Neural cell (in vitro differentiated cells): ENCODE data around the gene ZNF787. TPM values are rescaled to one million over a fixed set of nuclear protein-coding genes. Genes with fewer than 3 reads are reported as not detected.

Experiments used
- H2AFZ ChIP-seq: fragments of 200-600, 300-800 bp; sonication (generic), shearing (Covaris generic); 2 replicates; pipeline ENCODE4 v1.6.0; 2014; ENCODE audit warnings: low read depth, mild to moderate bottlenecking, antibody characterized with exemption, low read length, moderate library complexity
- H3F3A ChIP-seq: fragments of 200-600 bp; shearing (Covaris generic); 2 replicates; pipeline ENCODE4 v1.6.1; 2016; ENCODE audit warnings: mild to moderate bottlenecking, moderate library complexity, mixed read lengths, antibody characterized with exemption, low read length; ENCODE audit not compliant: insufficient read depth, poor library complexity, severe bottlenecking
- H3K27ac ChIP-seq: fragments of 200-600, 300-800 bp; sonication (generic), shearing (Covaris generic); 2 replicates; pipeline ENCODE4 v1.5.1; 2014; ENCODE audit warnings: mild to moderate bottlenecking, low read length, moderate library complexity
- H3K27me3 ChIP-seq: fragments of 300-800, 200-600 bp; sonication (generic), shearing (Covaris generic); 2 replicates; pipeline ENCODE4 v1.6.0; 2014; ENCODE audit warnings: mild to moderate bottlenecking, low read depth, low read length, moderate library complexity; ENCODE audit not compliant: insufficient read depth
- H3K36me3 ChIP-seq: fragments of 300-800, 200-600 bp; sonication (generic), shearing (Covaris generic); 2 replicates; pipeline ENCODE4 v1.5.1; 2014; ENCODE audit warnings: mild to moderate bottlenecking, antibody characterized with exemption, low read length, moderate library complexity; ENCODE audit not compliant: insufficient read depth
- H3K4me2 ChIP-seq: fragments of 300-800, 200-600 bp; sonication (generic), shearing (Covaris generic); 2 replicates; pipeline ENCODE4 v1.6.0; 2014; ENCODE audit warnings: mild to moderate bottlenecking, low read length
- H3K4me3 ChIP-seq: fragments of 300-800, 200-600 bp; sonication (generic), shearing (Covaris generic); 2 replicates; pipeline ENCODE4 v1.5.1; 2014; ENCODE audit warnings: mild to moderate bottlenecking, low read length, moderate library complexity
- H3K79me2 ChIP-seq: fragments of 200-600 bp; shearing (Covaris generic); replicated peaks from 2 replicates; pipeline ENCODE4 v1.6.0; 2014; ENCODE audit warnings: mild to moderate bottlenecking, low read length, moderate library complexity; ENCODE audit not compliant: insufficient read depth
- H3K9ac ChIP-seq: fragments of 300-800, 200-600 bp; sonication (generic), shearing (Covaris generic); 2 replicates; pipeline ENCODE4 v1.6.1; 2016; ENCODE audit warnings: mild to moderate bottlenecking, low read length, mixed read lengths
- H3K9me2 ChIP-seq: fragments of 200-600 bp; shearing (Covaris generic); 2 replicates; pipeline ENCODE4 v1.6.1; 2016; ENCODE audit warnings: mild to moderate bottlenecking, low read length, mixed read lengths; ENCODE audit not compliant: insufficient read depth
- H3K9me3 ChIP-seq: fragments of 200-600, 300-800 bp; sonication (generic), shearing (Covaris generic); 2 replicates; pipeline ENCODE4 v1.6.1; 2016; ENCODE audit warnings: mild to moderate bottlenecking, mixed run types, low read length, moderate library complexity, mixed read lengths
- H4K20me1 ChIP-seq: fragments of 200-600 bp; shearing (Covaris generic); 2 replicates; pipeline ENCODE4 v1.6.1; 2016; ENCODE audit warnings: mild to moderate bottlenecking, mixed run types; ENCODE audit not compliant: insufficient read depth
- EP300 ChIP-seq: fragments of 450-650 bp; conservative IDR thresholded peaks from 2 replicates; pipeline ENCODE4 v1.6.1; 2014; ENCODE audit warnings: antibody characterized with exemption, mild to moderate bottlenecking, moderate library complexity; ENCODE audit not compliant: poor library complexity, severe bottlenecking
- EZH2 ChIP-seq: fragments of 200-600, 300-800 bp; shearing (Covaris generic), sonication (generic); IDR thresholded peaks from 2 replicates; pipeline ENCODE4 v1.6.1; 2014; ENCODE audit warnings: antibody characterized with exemption, low read length, borderline replicate concordance, mild to moderate bottlenecking; ENCODE audit not compliant: insufficient read depth, poor library complexity, severe bottlenecking
- MXI1 ChIP-seq: fragments of 450-650 bp; conservative IDR thresholded peaks from 2 replicates; pipeline ENCODE4 v1.6.1; 2014; ENCODE audit warnings: antibody characterized with exemption, mild to moderate bottlenecking; ENCODE audit not compliant: poor library complexity, severe bottlenecking
- POLR2AphosphoS5 ChIP-seq: IDR thresholded peaks from 2 replicates; pipeline ENCODE4 v1.6.1; 2012
- RAD21 ChIP-seq: fragments of 450-650 bp; conservative IDR thresholded peaks from 2 replicates; pipeline ENCODE4 v1.6.1; 2014; ENCODE audit warnings: antibody characterized with exemption, mild to moderate bottlenecking, moderate library complexity
- SMC3 ChIP-seq: fragments of 450-650 bp; conservative IDR thresholded peaks from 2 replicates; pipeline ENCODE4 v1.6.1; 2014; ENCODE audit warnings: antibody characterized with exemption, mild to moderate bottlenecking, moderate library complexity; ENCODE audit not compliant: poor library complexity
- TAF1 ChIP-seq: IDR thresholded peaks from 2 replicates; pipeline ENCODE4 v1.6.1; 2012; ENCODE audit warnings: low read depth
- polyA plus RNA-seq: library from polyadenylated mRNA; depleted of rRNA; stranded (reverse); fragments of >200 nt; gene quantifications from 2 replicates; pipeline ENCODE4 v1.2.3, GENCODE V29; 2014
- TF ChIP-seq, protein P1 (sequence below): fragments of 450-650 bp; IDR thresholded peaks from 2 replicates; pipeline ENCODE4 v1.5.1; 2014; ENCODE audit warnings: antibody characterized with exemption, mild to moderate bottlenecking, moderate library complexity; ENCODE audit not compliant: poor library complexity, severe bottlenecking
- TF ChIP-seq, protein P2 (sequence below): IDR thresholded peaks from 2 replicates; pipeline ENCODE4 v1.6.1; 2012; ENCODE audit warnings: borderline replicate concordance

Gene ZNF787
- polyA plus RNA-seq, 1 donor from 2014 or later = 11.4 TPM

DNA sequence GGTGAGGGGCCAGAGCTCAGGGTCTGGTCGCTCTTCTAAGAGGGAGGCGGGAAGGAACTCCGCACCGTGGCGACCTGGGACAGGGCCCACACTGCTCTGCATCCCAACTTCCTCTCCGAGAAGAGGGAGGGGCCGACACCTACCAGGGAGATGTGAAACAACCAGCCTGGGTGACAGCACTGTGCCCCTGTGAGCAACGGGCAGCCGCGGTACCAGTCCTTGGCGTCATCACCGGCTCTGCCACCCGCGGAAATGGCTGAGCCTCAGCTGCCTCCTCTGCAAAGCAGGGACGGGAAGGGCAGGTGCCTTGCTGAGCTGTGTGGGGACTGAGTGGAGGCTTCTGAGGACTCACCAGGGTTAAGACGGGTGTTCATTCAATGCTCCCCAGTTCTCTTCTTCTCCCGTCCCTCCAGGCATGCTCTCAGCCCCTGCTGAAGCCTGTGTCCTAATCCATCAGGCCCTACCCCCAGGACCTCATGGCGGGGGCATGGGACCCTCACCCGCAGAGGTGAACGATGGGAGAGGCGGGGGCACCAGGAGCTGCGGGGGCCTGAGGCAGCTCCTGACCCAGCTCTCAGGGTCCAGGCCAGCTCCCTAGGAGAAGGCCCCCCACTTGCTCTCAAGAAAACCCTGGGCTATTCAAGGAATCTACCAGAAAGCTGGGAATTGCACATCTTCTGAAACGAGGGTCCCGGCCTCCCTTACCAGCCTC, 9.3 kb downstream of the ZNF787 start:
- TF ChIP-seq POLR2AphosphoS5 = no peak
- no peak for TF ChIP-seq TAF1
- no peak for TF ChIP-seq SMC3
- no peak for TF ChIP-seq EP300
- no peak for TF ChIP-seq MXI1
- no peak for TF ChIP-seq RAD21
- TF ChIP-seq EZH2 = no peak
- no peak overlapping the region for H3K9ac ChIP-seq
- H3K79me2 ChIP-seq = peaks cover 48% of the 10 kb centered on the region
- H3F3A ChIP-seq = no peaks in the 10 kb centered on the region
- H3K27ac ChIP-seq = no peak overlapping the region
- H3K4me2 ChIP-seq = no peak overlapping the region
- no peaks in the 10 kb centered on the region for H3K36me3 ChIP-seq
- no peaks in the 10 kb centered on the region for H3K9me3 ChIP-seq
- no peak overlapping the region for H3K4me3 ChIP-seq
- H2AFZ ChIP-seq = no peak overlapping the region
- H3K27me3 ChIP-seq = no peaks in the 10 kb centered on the region
- no peaks in the 10 kb centered on the region for H3K9me2 ChIP-seq
- no peaks in the 10 kb centered on the region for H4K20me1 ChIP-seq

DNA sequence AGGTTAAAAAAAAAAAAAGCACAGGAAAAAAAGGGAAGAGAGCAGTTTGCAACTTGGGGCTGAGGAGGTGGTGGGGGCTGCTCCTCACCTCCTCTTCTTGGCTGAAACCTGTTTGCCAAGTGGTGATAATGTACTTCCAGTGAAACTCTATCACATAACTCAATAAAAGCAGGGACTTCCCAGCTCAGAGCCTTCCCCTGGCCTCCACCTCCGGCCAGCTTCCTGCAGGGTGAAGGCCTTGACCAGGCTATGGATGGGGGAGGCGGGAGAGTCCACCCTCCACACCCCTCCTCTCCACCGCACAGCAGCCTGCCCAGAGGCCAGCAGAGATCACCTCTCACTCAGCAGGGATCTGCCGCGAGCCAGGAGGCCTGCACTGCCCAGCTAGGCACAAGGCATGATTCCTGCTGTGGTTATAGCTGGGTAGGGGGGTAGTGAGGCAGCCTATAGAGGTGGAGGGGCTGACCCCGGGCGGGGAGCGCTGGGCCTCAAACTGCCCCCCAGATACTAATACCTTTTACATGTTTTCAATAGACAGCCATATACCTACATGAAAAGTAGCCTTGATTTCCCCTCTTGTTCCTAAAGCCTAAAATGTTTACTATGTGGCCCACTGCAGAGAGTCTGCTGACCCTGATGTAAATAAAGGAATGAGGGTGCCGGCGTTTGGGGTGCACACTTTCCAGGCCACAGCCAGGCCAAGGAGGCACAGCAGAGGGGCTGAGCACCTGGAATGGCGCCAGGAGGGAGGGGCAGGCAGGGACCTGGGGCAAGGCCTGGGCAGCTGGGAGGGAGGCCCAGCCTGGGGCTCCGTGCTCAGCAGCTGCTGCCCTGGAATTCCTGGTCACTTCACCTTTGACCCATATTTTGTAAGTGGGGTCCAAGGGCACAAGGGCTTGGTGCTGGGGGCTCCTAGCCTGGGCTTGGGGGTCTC, 10.3 kb downstream of the ZNF787 start:
- Histone ChIP-seq H3K4me2 (no peak overlapping the region), H3K27ac (no peak overlapping the region), H3K36me3 (no peaks in the 10 kb centered on the region), H2AFZ (no peak overlapping the region), H3K79me2 (peaks cover 42% of the 10 kb centered on the region), H3K9me3 (no peaks in the 10 kb centered on the region), H3K27me3 (no peaks in the 10 kb centered on the region), H3K9me2 (no peaks in the 10 kb centered on the region), H3F3A (no peaks in the 10 kb centered on the region), H3K4me3 (no peak overlapping the region), H4K20me1 (no peaks in the 10 kb centered on the region), H3K9ac (no peak overlapping the region)
- TF ChIP-seq POLR2AphosphoS5 (no peak), EP300 (no peak), EZH2 (no peak), RAD21 (no peak), SMC3 (no peak), MXI1 (no peak), TAF1 (no peak)
- TF ChIP-seq, protein P1, sequence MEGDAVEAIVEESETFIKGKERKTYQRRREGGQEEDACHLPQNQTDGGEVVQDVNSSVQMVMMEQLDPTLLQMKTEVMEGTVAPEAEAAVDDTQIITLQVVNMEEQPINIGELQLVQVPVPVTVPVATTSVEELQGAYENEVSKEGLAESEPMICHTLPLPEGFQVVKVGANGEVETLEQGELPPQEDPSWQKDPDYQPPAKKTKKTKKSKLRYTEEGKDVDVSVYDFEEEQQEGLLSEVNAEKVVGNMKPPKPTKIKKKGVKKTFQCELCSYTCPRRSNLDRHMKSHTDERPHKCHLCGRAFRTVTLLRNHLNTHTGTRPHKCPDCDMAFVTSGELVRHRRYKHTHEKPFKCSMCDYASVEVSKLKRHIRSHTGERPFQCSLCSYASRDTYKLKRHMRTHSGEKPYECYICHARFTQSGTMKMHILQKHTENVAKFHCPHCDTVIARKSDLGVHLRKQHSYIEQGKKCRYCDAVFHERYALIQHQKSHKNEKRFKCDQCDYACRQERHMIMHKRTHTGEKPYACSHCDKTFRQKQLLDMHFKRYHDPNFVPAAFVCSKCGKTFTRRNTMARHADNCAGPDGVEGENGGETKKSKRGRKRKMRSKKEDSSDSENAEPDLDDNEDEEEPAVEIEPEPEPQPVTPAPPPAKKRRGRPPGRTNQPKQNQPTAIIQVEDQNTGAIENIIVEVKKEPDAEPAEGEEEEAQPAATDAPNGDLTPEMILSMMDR = no peak
- TF ChIP-seq, protein P2, sequence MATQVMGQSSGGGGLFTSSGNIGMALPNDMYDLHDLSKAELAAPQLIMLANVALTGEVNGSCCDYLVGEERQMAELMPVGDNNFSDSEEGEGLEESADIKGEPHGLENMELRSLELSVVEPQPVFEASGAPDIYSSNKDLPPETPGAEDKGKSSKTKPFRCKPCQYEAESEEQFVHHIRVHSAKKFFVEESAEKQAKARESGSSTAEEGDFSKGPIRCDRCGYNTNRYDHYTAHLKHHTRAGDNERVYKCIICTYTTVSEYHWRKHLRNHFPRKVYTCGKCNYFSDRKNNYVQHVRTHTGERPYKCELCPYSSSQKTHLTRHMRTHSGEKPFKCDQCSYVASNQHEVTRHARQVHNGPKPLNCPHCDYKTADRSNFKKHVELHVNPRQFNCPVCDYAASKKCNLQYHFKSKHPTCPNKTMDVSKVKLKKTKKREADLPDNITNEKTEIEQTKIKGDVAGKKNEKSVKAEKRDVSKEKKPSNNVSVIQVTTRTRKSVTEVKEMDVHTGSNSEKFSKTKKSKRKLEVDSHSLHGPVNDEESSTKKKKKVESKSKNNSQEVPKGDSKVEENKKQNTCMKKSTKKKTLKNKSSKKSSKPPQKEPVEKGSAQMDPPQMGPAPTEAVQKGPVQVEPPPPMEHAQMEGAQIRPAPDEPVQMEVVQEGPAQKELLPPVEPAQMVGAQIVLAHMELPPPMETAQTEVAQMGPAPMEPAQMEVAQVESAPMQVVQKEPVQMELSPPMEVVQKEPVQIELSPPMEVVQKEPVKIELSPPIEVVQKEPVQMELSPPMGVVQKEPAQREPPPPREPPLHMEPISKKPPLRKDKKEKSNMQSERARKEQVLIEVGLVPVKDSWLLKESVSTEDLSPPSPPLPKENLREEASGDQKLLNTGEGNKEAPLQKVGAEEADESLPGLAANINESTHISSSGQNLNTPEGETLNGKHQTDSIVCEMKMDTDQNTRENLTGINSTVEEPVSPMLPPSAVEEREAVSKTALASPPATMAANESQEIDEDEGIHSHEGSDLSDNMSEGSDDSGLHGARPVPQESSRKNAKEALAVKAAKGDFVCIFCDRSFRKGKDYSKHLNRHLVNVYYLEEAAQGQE = no peak
